GM19043 (cell line): ENCODE measurements around the gene BCAR1.
A peak's percentile ranks its signal among the peaks of the same experiment; 100 is the strongest.
"Not testable (repeated sequence)": the region's sequence is repeated elsewhere in the genome, so short reads cannot be mapped to it uniquely, and the experiment has no call there.

ENCODE experiments used
- ATAC-seq: cut with Tn5 transposase; IDR thresholded peaks from one replicate; pipeline ENCODE4 v1.9.1; 2021; ENCODE audit warnings: low read depth; ENCODE audit not compliant: unreplicated experiment

BCAR1 gene

GRCh38 chr16:75272629-75273028, 21.2 kb upstream of the BCAR1 start:
- ATAC-seq: not testable (repeated sequence)

DNA sequence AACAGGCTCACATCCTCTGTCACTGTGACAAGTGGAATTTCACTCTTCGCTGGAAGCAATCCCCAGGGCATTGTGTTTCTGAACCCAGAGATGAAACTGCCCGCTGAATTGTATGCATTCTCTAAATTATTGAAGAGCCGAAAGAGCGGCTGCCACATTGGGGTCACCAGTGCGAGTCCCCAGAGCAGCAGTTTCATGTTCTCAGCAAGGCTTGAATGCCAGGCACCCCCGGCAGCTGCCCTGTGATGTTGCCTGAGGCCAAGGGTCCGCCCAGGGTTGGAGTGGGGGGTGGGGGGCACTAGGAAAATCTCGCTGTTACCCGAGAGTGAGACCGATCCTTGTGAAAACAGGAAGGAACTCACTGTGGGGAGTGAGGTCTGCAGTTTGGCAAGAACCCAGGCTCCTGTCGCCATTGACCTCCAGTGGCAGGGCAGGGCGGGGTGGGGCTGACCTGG, 20.7 kb upstream of the BCAR1 start:
- peak; percentile 55 for ATAC-seq

GRCh38 chr16:75271441-75272096, 20.1 kb upstream of the BCAR1 start:
- no peak for ATAC-seq

- not testable (repeated sequence) for ATAC-seq
Measured at GRCh38 chr16:75269358-75269757, 17.9 kb upstream of the BCAR1 start.

- ATAC-seq: no peak
Measured at GRCh38 chr16:75267631-75268264, 16.3 kb upstream of the BCAR1 start.

DNA sequence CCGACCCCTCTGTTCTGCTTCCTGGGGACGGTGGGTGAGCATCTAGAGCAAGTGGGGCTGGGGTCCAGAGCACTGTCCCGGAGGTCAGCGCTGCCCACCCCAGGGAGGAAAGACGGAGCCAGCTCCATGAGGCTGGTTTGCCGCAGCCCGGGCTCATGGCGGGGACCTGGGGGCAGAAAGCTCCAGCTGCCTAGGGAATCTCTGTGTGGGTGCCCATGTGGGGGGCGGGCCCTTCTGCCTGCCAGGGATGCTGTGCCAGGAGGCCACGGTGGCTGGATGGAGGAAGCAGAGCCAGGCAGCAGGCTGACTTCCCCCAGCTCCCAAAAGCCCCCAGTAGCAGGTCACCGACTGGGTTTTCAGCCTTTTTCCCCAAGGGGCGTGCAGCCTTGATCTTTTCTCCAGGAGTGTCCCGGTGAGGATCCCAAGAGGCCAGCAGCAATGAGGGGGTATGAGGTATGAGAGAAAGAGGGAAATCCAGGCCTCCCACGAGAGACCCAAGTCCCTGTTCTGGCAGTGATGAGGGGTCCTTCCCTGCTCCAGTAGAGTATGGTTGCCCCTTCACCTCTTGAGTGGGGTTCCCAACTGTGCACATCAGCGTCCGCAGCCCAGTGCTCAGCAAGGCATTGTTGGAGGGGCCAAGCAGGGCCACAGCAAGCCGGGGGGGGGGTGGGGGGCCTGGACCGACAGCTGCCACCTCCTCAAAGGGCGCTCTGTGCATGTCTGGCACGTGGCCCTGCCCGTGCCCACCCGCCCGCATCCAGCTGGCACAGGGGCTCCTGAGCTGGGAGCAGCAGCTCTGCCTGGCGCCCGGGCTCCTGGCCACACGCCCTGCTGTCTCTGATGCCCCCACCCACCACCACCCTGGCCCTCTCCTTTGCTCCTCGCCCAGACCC, 15.6 kb upstream of the BCAR1 start:
- no peak for ATAC-seq

DNA sequence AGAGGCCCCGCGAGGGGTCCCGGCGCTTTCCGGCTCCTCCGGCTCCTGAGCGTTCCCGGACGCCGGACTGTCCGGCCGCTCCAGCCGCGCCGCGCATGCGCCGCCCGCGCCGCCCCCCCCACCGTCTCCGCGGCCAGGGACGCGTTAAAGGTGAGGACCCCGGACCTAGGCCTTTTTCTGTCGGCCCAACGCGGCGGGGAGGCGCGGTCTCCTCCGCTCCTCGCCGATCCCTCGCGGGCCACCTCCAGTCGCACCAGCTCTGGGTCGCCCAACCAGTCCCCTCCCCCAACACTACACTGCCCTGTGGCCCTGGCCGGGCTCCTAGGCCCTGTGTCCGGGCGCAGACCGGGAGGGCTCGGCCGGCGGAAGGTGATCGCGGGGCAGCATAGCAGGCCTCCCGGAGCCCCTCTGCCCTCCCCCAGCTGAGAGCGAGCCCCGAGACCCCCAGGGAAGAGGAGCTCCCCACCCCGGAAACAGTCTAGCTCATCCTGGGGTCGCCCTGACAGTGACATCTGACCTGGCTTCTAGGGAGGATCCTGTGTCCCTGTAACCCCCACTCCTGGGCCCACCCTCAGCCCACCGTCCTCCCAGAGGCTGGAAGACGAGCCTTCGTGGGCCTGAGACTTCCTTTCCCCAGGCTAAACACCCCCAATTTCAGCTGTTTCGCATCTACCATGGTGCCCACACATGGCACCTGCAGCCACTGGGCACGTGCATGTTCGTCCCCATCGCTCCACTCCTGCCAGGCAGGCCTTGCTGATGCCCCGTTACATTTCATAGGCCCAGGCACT, 14.7 kb upstream of the BCAR1 start:
- ATAC-seq: peak; percentile 56

DNA sequence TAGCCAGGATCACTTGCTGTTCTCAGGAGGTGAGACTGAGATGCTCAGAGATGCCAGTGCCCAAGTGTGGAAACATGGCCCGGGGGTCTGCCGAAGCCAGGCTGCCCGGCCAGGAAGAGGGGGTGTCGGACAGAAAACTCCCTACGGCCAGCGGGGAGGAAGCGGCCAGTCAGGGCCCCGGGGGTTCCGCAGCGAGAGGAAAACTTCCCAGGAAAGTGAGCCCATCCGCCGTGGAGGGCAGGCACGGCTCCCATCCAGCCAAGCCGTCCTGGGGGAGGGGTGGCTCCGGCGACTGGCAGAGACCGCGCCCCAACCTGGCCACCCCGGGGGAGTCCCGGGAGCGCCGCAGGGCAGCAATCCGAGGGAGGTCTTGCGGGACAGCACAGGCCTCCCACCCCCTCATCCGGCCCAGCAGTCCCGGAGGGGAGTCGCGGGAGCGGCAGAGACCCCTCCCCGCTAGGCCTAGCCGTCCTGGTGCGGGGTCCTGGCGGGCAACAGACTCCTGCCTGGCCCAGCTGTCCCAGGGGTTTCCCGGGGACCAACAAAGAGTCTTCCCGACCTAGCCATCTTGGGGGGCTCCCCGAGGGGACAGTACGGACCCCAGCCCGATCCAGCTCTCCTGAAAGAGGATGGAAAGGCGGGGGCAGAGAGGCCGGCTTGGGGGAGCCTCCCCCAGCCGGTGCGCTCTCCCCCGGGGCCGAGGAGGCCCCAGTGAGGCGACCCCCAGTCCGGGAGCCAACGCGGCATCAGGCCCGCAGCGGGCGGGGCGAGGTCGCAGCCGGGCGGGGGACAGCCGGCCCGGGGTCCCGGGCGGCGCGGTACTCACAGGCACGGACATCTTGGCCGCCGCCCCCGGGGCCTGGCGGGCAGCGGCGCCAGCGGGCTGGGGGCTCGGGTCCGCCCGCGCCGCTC, 13.8 kb upstream of the BCAR1 start:
- no peak for ATAC-seq

DNA sequence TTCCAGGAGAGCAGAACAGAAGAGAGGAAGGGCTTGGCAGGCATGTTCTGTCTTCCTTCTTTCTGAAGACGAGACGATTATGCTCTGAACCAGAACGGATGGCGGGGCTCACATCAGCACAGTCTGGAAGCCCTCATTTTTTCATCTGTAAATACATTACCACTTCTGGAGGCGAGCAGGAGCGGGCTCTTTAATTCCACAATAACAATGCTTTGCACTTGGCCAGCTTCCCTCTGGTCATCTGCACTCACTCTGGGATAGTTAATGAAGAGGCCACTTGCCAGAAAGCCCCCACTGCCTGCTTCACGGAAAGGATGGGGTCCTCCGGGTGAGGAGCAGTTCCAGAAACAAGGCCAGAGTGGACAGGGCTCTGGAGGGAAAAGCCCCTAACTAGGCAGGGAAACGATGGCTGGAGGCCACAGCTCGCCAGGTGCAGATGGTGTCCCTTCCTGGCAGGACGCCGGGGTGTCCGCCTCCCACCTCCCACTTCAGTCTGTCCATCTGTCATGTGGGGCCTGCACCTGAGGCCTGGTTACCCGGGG, 13.1 kb upstream of the BCAR1 start:
- ATAC-seq: no peak

GRCh38 chr16:75263963-75264445, 12.6 kb upstream of the BCAR1 start:
- no peak for ATAC-seq

DNA sequence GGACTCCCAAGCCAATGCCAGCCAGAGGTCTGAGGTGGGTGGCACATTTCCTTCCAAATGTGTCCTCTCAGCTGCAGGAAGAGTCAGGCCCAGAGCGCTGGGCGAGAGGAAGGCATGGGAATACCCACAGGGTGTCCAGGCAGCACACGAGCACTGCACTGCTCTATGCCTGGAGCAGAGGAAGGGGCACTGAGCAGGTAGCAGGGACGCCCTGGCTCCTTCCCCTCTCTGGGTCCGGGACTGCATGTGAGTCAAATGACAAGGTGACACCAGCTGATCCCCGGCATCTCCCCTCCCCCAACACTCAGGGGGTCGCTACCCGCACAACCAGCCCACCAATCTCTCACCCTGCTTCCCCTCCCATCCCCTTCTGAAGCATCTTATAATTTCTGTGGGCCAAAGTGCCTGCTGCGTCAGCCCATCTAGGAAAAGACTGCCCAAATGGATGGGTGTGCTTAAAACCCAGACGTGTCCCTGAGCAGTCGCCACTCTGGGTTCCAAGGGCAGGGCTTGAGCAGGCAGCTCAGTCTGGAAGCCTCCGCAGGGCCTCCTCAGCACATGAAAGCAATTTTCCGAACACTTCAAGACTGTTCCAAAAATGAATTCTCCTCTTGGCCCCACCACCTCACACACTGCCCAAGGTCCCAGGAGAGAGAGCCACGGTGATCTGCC, 12.0 kb upstream of the BCAR1 start:
- ATAC-seq: no peak

DNA sequence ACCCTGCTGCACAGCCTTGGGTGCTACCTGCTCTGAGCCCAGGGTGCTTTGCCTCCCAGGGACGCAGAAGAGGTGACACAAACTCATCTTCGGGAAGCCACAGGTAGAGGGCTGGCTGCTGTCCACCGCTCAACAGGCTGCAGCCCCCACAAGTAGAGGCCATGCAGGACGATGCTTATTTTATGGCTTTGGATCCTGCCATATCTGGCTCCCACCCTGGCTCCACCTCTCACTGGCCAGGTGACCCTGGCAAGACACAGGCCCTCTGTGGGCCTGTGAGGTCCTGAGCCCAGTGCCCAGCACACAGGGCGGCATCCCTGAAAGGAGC, 11.3 kb upstream of the BCAR1 start:
- no peak for ATAC-seq

DNA sequence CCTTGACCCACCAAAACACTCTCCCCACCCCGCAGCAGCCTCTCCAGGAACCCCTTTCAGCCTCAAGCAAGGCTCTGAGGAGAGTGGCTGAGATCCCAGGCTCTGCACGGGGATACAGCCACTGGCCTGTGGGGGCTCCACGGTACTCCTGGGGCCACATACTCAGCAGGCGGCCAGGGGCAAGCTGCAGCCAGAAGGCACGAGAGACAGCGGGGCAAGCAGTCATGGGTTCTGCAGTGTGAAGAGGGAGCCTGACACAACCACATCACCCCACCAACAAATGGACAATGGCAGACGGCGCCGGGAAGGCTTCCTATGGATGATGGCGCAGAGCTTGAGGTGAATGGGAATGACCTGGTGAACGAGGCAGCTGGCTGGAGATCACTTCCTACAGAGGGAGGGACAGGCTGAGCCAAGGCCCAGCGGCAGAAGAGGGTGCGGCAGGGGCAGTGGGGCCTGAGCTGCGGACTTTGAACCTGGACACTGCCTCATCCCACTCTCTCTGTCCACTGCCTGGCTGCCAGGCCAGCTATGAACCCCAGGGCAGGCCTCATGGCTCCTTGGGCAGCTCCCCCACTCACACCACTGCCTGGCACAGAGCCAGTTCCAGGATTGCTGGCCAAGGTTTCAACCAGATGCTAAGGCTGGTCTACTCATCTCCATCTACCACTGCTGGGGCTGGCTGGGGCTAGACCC, 10.8 kb upstream of the BCAR1 start:
- no peak for ATAC-seq

- ATAC-seq: no peak
Measured at GRCh38 chr16:75261590-75262078, 10.2 kb upstream of the BCAR1 start.

DNA sequence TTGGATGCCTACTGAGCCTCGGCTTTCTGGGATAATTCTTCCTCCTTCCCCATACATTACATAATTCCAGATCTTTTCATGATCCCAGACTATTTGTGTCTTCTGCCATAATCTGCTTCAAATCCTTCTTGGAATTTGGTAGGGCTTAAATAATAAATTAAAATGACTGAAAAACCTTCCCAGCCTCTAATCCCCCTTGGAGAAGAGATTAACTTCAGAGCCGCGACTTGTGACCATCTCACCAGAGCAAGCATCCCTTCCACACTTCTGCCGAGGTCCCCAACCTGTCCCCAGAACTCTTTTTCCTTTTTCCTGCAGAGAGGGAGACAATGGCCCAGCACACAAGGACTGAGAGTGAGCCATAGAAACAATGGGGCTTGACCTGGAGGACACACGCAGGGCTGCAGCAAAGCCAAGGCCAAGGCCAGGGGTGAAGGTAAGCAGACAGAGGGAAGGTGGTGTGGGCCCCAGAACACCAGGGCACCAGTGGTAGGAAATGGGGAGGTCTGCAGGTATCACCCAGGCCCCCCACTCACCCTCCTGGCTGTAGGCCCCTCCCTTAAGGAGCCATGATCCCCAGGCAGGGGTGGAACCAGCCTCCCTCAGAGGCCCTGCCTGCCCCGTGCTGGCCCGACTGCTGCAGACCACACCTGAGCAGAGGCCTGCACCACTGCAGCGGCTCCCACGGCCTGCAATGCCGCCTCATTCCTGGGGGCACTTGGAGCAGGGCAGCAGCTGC, 9.6 kb upstream of the BCAR1 start:
- ATAC-seq: no peak

DNA sequence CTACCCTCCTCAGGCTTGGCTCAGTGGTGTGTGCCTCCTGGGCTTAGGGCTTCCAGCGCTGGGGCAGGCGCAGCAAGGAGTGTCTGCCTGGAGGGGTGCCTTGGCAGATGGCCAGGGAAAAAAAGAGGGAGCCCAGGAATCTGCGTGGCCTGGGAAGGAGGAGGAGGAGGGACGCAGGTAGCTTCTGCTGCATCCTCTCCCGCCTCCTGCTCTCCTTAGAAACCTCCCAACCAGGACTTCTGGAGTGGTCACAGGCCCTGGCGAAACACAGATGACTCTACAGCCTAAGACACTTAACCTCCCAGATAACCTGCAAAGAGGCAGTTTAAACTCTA, 7.3 kb upstream of the BCAR1 start:
- ATAC-seq: no peak
